Endodermal cell (in vitro differentiated cells): Measurements from ENCODE around the gene DBP. TPM values are rescaled to one million over a fixed set of nuclear protein-coding genes. Genes with fewer than 3 reads are reported as not detected.
A peak's percentile ranks its signal among the peaks of the same experiment; 100 is the strongest.

Source experiments
- DNase-seq: peaks from one replicate; pipeline ENCODE4 v3.0.0-alpha.2; 2017
- H3K27ac ChIP-seq: 2 replicates; pipeline ENCODE4 v1.5.1; 2013; ENCODE audit warnings: mild to moderate bottlenecking, low read depth, low read length, moderate library complexity
- H3K27me3 ChIP-seq: 2 replicates; pipeline ENCODE4 v1.6.1; 2013; ENCODE audit warnings: mild to moderate bottlenecking, low read length, moderate library complexity; ENCODE audit not compliant: insufficient read depth, control insufficient read depth, poor library complexity, severe bottlenecking
- H3K36me3 ChIP-seq: 2 replicates; pipeline ENCODE4 v1.7.0; 2013; ENCODE audit warnings: mild to moderate bottlenecking, low read length, moderate library complexity; ENCODE audit not compliant: control insufficient read depth, insufficient read depth
- H3K4me1 ChIP-seq: one replicate; pipeline ENCODE4 v1.7.0; 2013; ENCODE audit warnings: low read length; ENCODE audit not compliant: control insufficient read depth, insufficient read depth
- H3K4me3 ChIP-seq: 2 replicates; pipeline ENCODE4 v1.5.1; 2013; ENCODE audit warnings: mild to moderate bottlenecking, low read length, moderate library complexity
- H3K9ac ChIP-seq: 2 replicates; pipeline ENCODE4 v1.6.1; 2013; ENCODE audit warnings: mild to moderate bottlenecking, low read length, moderate library complexity; ENCODE audit not compliant: poor library complexity, severe bottlenecking; ENCODE audit errors: extremely low read depth
- H3K9me3 ChIP-seq: 2 replicates; pipeline ENCODE4 v1.6.1; 2013; ENCODE audit warnings: mild to moderate bottlenecking, low read length, moderate library complexity; ENCODE audit not compliant: control insufficient read depth
- H3K27ac Mint-ChIP-seq: 2 replicates; pipeline ENCODE4 v1.8.0; 2020; ENCODE audit warnings: mixed read lengths
- H3K27me3 Mint-ChIP-seq: 2 replicates; pipeline ENCODE4 v1.8.0; 2021; ENCODE audit warnings: mild to moderate bottlenecking, mixed read lengths; ENCODE audit not compliant: insufficient read depth
- H3K36me3 Mint-ChIP-seq: 2 replicates; pipeline ENCODE4 v1.8.0; 2020; ENCODE audit warnings: low read depth, mixed read lengths
- H3K4me1 Mint-ChIP-seq: 2 replicates; pipeline ENCODE4 v1.8.0; 2020; ENCODE audit warnings: mixed read lengths
- H3K4me3 Mint-ChIP-seq: 2 replicates; pipeline ENCODE4 v1.8.0; 2020; ENCODE audit warnings: mild to moderate bottlenecking, moderate library complexity, mixed read lengths
- H3K9me3 Mint-ChIP-seq: 2 replicates; pipeline ENCODE4 v1.8.0; 2020; ENCODE audit warnings: mild to moderate bottlenecking, mixed read lengths
- WGBS, 2 experiments: methylation state at CpG; one replicate each; pipeline versions ENCODE4 v1.1.5 to v1.1.7; 2013; ENCODE audit warnings: missing lambda C conversion rate in 2 of 2, mixed read lengths in 1 of 2; ENCODE audit not compliant: insufficient coverage in 1 of 2, insufficient read length in 1 of 2; 5-methylcytosine and 5-hydroxymethylcytosine counted together
- total RNA-seq, 2 donors: library from RNA; stranded (reverse); fragmentation: NEBNext Ultra II Directional in 1 of 2; extraction: Animal tissue kit (Norgen Biotek cat#: 25700) in 1 of 2; gene quantifications; 2 replicates in 1 of 2; 3 replicates in 1 of 2; pipeline ENCODE4 v1.2.1, GENCODE V29; 2021
- TF ChIP-seq, protein P1 (sequence below): fragments of 200-600 bp; sonication (generic); conservative IDR thresholded peaks from 2 replicates; pipeline ENCODE4 v1.5.0; 2021; ENCODE audit warnings: antibody characterized with exemption, mild to moderate bottlenecking

DBP gene
- total RNA-seq, 2 donors from 2014 or later = 5.3 to 13.1 TPM

DNA sequence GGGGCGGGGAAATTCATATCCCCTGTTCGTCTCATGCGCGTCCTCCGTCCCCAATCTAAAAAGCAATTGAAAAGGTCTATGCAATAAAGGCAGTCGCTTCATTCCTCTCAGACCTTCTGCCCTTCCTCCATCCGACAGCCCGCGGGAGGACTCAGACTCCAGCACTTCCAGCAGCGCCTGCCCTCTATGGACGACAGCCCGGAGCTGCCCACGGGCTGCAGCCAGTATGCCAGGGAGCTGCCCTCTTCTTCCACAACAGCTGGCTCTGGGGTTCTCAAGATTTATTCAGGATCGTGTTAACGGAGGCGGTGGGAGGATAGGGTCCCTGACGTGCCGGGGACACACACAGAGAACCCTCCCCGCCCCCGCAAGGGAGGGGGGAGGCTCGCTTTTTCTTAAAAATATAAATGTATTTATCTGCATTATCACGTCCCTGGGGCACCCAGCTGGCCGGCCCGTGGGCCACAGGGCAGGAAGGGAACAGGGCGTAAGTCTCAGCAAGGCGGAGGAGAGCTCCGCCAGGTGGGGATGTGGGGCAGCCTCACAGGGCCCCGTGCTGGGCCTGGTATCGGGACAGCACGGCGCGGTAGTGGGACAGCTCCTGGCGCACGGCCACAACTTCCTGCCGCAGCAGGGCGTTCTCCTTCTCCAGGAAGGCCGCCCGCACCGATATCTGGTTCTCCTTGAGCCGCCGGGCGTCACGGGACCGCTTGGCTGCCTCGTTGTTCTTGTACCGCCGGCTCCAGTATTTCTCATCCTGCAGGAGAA lies 6.7 kb downstream of the DBP start:
- peak; percentile 90 for DNase-seq
- peaks cover 27% of the 10 kb centered on the region for H3K4me1 ChIP-seq
- H3K36me3 ChIP-seq = peaks cover 10% of the 10 kb centered on the region
- Mint-ChIP-seq H3K4me3 (peak overlapping the region; percentile 54), H3K36me3 (peaks cover 14% of the 10 kb centered on the region), H3K4me1 (peaks cover 21% of the 10 kb centered on the region), H3K27ac (peak overlapping the region; percentile 95), H3K9me3 (no peaks in the 10 kb centered on the region), H3K27me3 (peaks cover 1% of the 10 kb centered on the region)
- H3K27me3 ChIP-seq = no peaks in the 10 kb centered on the region
- peak overlapping the region; percentile 57 for H3K27ac ChIP-seq
- peak overlapping the region; percentile 66 for H3K4me3 ChIP-seq
- no peaks in the 10 kb centered on the region for H3K9me3 ChIP-seq
- peak overlapping the region; percentile 47 for H3K9ac ChIP-seq
- WGBS, 2 experiments = 10 to 17% methylated on average over 28 to 47 of the region's 47 CpGs
- TF ChIP-seq, protein P1, sequence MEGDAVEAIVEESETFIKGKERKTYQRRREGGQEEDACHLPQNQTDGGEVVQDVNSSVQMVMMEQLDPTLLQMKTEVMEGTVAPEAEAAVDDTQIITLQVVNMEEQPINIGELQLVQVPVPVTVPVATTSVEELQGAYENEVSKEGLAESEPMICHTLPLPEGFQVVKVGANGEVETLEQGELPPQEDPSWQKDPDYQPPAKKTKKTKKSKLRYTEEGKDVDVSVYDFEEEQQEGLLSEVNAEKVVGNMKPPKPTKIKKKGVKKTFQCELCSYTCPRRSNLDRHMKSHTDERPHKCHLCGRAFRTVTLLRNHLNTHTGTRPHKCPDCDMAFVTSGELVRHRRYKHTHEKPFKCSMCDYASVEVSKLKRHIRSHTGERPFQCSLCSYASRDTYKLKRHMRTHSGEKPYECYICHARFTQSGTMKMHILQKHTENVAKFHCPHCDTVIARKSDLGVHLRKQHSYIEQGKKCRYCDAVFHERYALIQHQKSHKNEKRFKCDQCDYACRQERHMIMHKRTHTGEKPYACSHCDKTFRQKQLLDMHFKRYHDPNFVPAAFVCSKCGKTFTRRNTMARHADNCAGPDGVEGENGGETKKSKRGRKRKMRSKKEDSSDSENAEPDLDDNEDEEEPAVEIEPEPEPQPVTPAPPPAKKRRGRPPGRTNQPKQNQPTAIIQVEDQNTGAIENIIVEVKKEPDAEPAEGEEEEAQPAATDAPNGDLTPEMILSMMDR = peak; percentile 64

DNA sequence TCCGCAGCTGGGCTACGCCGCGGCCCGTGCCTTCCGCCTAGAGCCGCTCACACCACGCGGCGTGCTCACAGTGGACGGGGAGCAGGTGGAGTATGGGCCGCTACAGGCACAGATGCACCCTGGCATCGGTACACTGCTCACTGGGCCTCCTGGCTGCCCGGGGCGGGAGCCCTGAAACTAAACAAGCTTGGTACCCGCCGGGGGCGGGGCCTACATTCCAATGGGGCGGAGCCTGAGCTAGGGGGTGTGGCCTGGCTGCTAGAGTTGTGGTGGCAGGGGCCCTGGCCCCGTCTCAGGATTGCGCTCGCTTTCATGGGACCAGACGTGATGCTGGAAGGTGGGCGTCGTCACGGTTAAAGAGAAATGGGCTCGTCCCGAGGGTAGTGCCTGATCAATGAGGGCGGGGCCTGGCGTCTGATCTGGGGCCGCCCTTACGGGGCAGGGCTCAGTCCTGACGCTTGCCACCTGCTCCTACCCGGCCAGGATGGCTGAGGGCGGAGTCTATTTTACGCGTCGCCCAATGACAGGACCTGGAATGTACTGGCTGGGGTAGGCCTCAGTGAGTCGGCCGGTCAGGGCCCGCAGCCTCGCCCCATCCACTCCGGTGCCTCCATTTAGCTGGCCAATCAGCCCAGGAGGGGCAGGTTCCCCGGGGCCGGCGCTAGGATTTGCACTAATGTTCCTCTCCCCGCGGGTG lies 7.4 kb downstream of the DBP start:
- TF ChIP-seq, protein P1 = no peak
- Mint-ChIP-seq H3K4me1 (peaks cover 27% of the 10 kb centered on the region), H3K36me3 (peaks cover 14% of the 10 kb centered on the region), H3K27ac (peak overlapping the region; percentile 95), H3K4me3 (peak overlapping the region; percentile 54), H3K9me3 (no peaks in the 10 kb centered on the region), H3K27me3 (no peaks in the 10 kb centered on the region)
- Histone ChIP-seq H3K4me1 (peaks cover 24% of the 10 kb centered on the region), H3K9ac (peak overlapping the region; percentile 47), H3K27me3 (no peaks in the 10 kb centered on the region), H3K4me3 (peak overlapping the region; percentile 66), H3K27ac (peak overlapping the region; percentile 57), H3K36me3 (peaks cover 10% of the 10 kb centered on the region), H3K9me3 (no peaks in the 10 kb centered on the region)
- peak; percentile 99 for DNase-seq
- WGBS, 2 experiments = 35 to 40% methylated on average over 38 to 48 of the region's 48 CpGs

DNA sequence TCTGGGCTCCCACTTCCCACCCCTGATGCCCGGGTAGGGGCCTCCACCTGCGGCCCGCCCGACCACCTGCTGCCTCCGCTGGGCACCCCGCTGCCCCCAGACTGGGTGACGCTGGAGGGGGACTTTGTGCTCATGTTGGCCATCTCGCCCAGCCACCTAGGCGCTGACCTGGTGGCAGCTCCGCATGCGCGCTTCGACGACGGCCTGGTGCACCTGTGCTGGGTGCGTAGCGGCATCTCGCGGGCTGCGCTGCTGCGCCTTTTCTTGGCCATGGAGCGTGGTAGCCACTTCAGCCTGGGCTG lies 7.9 kb downstream of the DBP start:
- H3K27me3 ChIP-seq = no peaks in the 10 kb centered on the region
- H3K36me3 ChIP-seq = peaks cover 10% of the 10 kb centered on the region
- H3K4me1 ChIP-seq = peaks cover 24% of the 10 kb centered on the region
- peaks cover 14% of the 10 kb centered on the region for H3K36me3 Mint-ChIP-seq
- 96 to 99% methylated on average over 16 to 22 of the region's 22 CpGs for WGBS, 2 experiments
- TF ChIP-seq, protein P1 = no peak
- H3K4me3 ChIP-seq = no peak overlapping the region
- H3K9ac ChIP-seq = no peak overlapping the region
- peaks cover 26% of the 10 kb centered on the region for H3K4me1 Mint-ChIP-seq
- H3K27ac ChIP-seq = no peak overlapping the region
- H3K4me3 Mint-ChIP-seq = no peak overlapping the region
- H3K9me3 ChIP-seq = no peaks in the 10 kb centered on the region
- no peaks in the 10 kb centered on the region for H3K9me3 Mint-ChIP-seq
- no peak for DNase-seq
- peak overlapping the region; percentile 87 for H3K27ac Mint-ChIP-seq
- no peaks in the 10 kb centered on the region for H3K27me3 Mint-ChIP-seq
